IgD-negative memory B cell (primary cell): Measurements from ENCODE around the gene FBXO30. TPM values are rescaled to one million over a fixed set of nuclear protein-coding genes. Genes with fewer than 3 reads are reported as not detected.

ENCODE experiments used
- H3K27ac Mint-ChIP-seq, 3 donors: one replicate each; pipeline ENCODE4 v1.8.0; 2020 to 2022; ENCODE audit warnings: mild to moderate bottlenecking in 3 of 3, mixed read lengths in 3 of 3, moderate library complexity in 1 of 3
- H3K27me3 Mint-ChIP-seq: one replicate; pipeline ENCODE4 v1.8.0; 2021; ENCODE audit warnings: mixed read lengths
- H3K36me3 Mint-ChIP-seq: one replicate; pipeline ENCODE4 v1.8.0; 2020; ENCODE audit warnings: mild to moderate bottlenecking, mixed read lengths
- H3K4me1 Mint-ChIP-seq, 3 donors: one replicate each; pipeline ENCODE4 v1.8.0; 2020 to 2022; ENCODE audit warnings: mixed read lengths in 3 of 3, mild to moderate bottlenecking in 1 of 3
- H3K4me3 Mint-ChIP-seq, 4 donors: one replicate each; pipeline ENCODE4 v1.8.0; 2020 to 2022; ENCODE audit warnings: mild to moderate bottlenecking in 4 of 4, mixed read lengths in 4 of 4, moderate library complexity in 3 of 4
- H3K9me3 Mint-ChIP-seq, 3 donors: one replicate each; pipeline ENCODE4 v1.8.0; 2020 to 2021; ENCODE audit warnings: mixed read lengths in 3 of 3, mild to moderate bottlenecking in 1 of 3
- polyA plus RNA-seq: library from polyadenylated mRNA; unstranded; fragments of 300-500 nt; fragmentation: Illumina TruSeq; gene quantifications from one replicate; pipeline ENCODE4 v1.2.3, GENCODE V29; 2021

The FBXO30 gene, protein sequence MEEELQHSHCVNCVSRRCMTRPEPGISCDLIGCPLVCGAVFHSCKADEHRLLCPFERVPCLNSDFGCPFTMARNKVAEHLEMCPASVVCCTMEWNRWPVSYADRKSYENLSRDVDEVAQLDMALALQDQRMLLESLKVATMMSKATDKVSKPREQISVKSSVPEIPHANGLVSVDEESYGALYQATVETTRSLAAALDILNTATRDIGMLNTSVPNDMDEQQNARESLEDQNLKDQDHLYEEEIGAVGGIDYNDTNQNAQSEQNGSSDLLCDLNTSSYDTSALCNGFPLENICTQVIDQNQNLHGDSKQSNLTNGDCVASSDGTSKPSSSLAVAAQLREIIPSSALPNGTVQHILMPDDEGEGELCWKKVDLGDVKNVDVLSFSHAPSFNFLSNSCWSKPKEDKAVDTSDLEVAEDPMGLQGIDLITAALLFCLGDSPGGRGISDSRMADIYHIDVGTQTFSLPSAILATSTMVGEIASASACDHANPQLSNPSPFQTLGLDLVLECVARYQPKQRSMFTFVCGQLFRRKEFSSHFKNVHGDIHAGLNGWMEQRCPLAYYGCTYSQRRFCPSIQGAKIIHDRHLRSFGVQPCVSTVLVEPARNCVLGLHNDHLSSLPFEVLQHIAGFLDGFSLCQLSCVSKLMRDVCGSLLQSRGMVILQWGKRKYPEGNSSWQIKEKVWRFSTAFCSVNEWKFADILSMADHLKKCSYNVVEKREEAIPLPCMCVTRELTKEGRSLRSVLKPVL
- polyA plus RNA-seq, result 0.73 TPM

GRCh38 chr6:145814501-145815308 lies at the start of gene FBXO30:
FBXO30 (minus strand) TSS chr6:145814795; CDS start chr6:145806405, 8,390 bp downstream.
- Mint-ChIP-seq H3K4me1 (peaks cover 18 to 37% (median 27%) of the 10 kb centered on the region in 3 donors), H3K36me3 (no peaks in the 10 kb centered on the region), H3K9me3 (no peaks in the 10 kb centered on the region), H3K4me3 (peak within 1 kb of the TSS; percentile 95 to 98 (median 98)), H3K27me3 (peaks cover 1% of the 10 kb centered on the region), H3K27ac (peak within 1 kb of the TSS; percentile 93 to 97 (median 97))

DNA sequence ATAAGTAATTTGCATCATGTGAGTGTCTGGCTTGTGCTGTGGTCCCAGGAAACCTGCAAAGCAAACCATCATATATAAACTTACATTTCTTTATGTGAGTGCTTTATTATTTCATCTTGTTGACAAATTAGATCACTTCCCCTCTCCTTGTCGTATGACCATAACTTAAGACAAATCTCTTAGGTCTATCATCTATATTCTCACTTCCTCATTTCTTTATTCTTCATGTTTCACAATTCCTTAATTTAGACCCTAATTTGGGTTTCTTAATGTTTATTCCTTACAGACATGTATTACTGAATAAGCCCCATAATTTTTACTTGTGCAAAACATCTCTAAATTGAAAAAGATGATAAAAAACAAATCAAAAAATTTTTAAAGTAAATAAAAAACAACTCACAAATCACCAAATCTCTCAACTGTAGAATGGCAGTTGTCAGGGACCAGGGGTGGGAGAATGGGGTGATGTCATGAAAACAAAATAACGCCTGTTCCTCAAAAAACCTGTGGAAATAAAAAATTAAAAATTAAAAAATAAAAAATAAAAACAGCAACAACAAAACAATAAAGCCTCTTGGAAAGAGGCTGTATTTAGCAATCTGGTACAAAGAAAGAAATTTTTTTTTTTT lies 49.5 kb upstream of the FBXO30 start:
- no peaks in the 10 kb centered on the region for H3K36me3 Mint-ChIP-seq
- H3K27ac Mint-ChIP-seq, result peak overlapping the region; percentile 37 to 90 (median 83)
- H3K9me3 Mint-ChIP-seq, result peaks cover 0 to 9% (median 1%) of the 10 kb centered on the region in 3 donors
- no peaks in the 10 kb centered on the region for H3K27me3 Mint-ChIP-seq
- H3K4me3 Mint-ChIP-seq, result peak overlapping the region in 3 of 4 donors; percentile 3 to 80 (median 13)
- peaks cover 40 to 52% (median 50%) of the 10 kb centered on the region in 3 donors for H3K4me1 Mint-ChIP-seq

DNA sequence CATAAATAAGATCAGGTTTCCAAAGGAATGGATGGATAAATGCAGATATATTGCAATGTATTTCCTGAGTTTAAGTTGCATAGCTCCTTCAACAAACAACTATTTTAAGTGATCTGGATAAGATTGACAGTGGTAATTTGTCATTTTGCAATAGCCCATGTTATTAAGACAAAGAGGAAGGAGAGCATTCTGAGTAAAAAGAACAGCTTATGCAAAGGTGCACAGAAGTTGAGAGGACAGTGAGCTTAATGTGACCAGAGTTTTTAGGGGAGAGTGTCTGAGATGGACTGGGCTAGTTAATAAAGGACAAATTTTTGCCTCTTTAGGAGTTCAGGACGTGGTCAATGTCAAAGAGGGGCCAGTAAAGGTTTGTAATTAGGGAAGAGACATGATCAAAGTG lies 48.8 kb upstream of the FBXO30 start:
- H3K4me1 Mint-ChIP-seq, result peaks cover 40 to 50% (median 48%) of the 10 kb centered on the region in 3 donors
- H3K4me3 Mint-ChIP-seq, result peak overlapping the region in 1 of 4 donors; percentile 67
- peaks cover 0 to 9% (median 1%) of the 10 kb centered on the region in 3 donors for H3K9me3 Mint-ChIP-seq
- H3K36me3 Mint-ChIP-seq, result peaks cover 2% of the 10 kb centered on the region
- peak overlapping the region; percentile 37 to 90 (median 83) for H3K27ac Mint-ChIP-seq
- H3K27me3 Mint-ChIP-seq, result no peaks in the 10 kb centered on the region

DNA sequence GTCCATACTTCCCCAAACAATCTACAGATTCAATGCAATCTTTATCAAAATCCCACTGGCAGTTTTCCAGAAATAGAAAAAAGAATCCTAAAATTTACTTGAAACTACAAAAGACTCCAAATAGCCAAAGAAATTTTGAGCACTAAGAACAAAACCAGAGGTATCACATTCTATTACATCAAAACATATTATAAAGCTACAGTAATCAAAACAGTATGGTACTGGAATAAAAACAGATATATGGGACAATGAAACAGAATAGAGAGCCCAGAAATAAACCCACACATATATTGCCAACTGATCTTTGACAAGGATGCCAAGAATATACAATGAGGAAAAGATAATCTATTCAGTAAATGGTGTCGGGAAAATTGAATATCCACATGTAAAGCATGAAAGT lies 46.0 kb upstream of the FBXO30 start:
- no peaks in the 10 kb centered on the region for H3K27me3 Mint-ChIP-seq
- peaks cover 6% of the 10 kb centered on the region for H3K36me3 Mint-ChIP-seq
- H3K4me1 Mint-ChIP-seq, result peaks cover 22 to 24% (median 24%) of the 10 kb centered on the region in 3 donors
- peaks cover 0 to 9% (median 1%) of the 10 kb centered on the region in 3 donors for H3K9me3 Mint-ChIP-seq
- H3K4me3 Mint-ChIP-seq, result no peak overlapping the region
- no peak overlapping the region for H3K27ac Mint-ChIP-seq

DNA sequence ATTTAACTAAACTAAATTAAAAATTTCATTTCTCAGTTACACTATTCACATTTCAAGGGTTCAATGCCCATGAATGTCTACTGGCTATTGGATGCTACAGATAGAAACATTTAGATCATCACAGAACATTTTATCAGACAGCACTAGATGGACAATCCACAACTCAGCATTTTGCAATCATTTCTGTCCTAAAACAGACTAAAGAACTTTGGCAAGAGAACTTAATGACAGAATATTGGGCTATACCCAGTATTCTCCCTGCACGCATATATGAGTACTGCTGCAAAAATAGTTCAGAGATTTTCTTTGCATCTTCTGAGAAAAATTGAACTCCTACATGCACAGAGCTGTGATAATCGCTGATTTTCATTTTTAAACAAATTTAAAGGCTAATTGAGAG lies 36.1 kb upstream of the FBXO30 start:
- H3K9me3 Mint-ChIP-seq, result peaks cover 0 to 1% (median 0%) of the 10 kb centered on the region in 3 donors
- no peak overlapping the region for H3K4me3 Mint-ChIP-seq
- no peaks in the 10 kb centered on the region for H3K27me3 Mint-ChIP-seq
- H3K36me3 Mint-ChIP-seq, result peaks cover 1% of the 10 kb centered on the region
- H3K4me1 Mint-ChIP-seq, result peaks cover 0 to 5% (median 0%) of the 10 kb centered on the region in 3 donors
- no peak overlapping the region for H3K27ac Mint-ChIP-seq

GRCh38 chr6:145848541-145848940 lies 33.9 kb upstream of the FBXO30 start:
- Mint-ChIP-seq H3K4me1 (peaks cover 0 to 5% (median 0%) of the 10 kb centered on the region in 3 donors), H3K9me3 (peaks cover 0 to 1% (median 0%) of the 10 kb centered on the region in 3 donors), H3K4me3 (no peak overlapping the region), H3K27ac (no peak overlapping the region), H3K27me3 (no peaks in the 10 kb centered on the region), H3K36me3 (peaks cover 1% of the 10 kb centered on the region)

GRCh38 chr6:145845557-145845956 lies 31.0 kb upstream of the FBXO30 start:
- Mint-ChIP-seq H3K9me3 (peaks cover 0 to 1% (median 0%) of the 10 kb centered on the region in 3 donors), H3K27me3 (no peaks in the 10 kb centered on the region), H3K36me3 (peaks cover 2% of the 10 kb centered on the region), H3K4me1 (peaks cover 0 to 5% (median 0%) of the 10 kb centered on the region in 3 donors), H3K27ac (no peak overlapping the region), H3K4me3 (no peak overlapping the region)

DNA sequence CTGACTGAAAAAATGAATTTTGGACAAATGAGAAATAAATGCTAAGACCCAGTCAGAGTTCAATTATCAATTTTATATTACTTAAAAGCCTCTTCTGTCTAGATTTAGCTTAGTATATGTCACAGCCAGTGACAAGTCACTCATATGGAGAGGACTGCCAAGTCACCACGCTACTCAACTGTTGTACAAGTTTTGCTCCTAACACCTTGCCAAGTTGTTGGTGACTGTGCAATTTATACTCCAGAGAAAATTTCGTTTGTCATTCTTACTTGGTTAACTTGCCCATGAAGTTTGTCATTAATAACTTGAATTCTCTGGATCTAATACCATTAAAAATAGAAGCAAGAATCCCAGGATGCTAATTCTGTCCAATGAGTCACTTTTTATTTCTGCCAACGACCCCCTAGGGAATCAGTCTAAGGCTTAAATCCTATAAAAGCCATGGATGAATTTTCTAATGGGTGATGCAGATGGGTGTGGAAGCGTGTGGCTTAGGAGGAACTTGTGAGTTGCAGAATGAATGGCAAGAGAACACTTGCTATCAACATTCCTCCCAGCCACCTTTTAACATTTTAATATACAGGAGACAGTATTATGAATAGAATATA lies 30.4 kb upstream of the FBXO30 start:
- H3K4me1 Mint-ChIP-seq, result peaks cover 0 to 2% (median 0%) of the 10 kb centered on the region in 3 donors
- no peaks in the 10 kb centered on the region for H3K27me3 Mint-ChIP-seq
- peaks cover 2% of the 10 kb centered on the region for H3K36me3 Mint-ChIP-seq
- H3K27ac Mint-ChIP-seq, result no peak overlapping the region
- peaks cover 0 to 1% (median 0%) of the 10 kb centered on the region in 3 donors for H3K9me3 Mint-ChIP-seq
- no peak overlapping the region for H3K4me3 Mint-ChIP-seq

GRCh38 chr6:145842693-145843546 lies 28.3 kb upstream of the FBXO30 start:
- Mint-ChIP-seq H3K36me3 (peaks cover 5% of the 10 kb centered on the region), H3K27me3 (no peaks in the 10 kb centered on the region), H3K4me3 (no peak overlapping the region), H3K9me3 (peaks cover 0 to 1% (median 0%) of the 10 kb centered on the region in 3 donors), H3K27ac (no peak overlapping the region), H3K4me1 (no peaks in the 10 kb centered on the region)

GRCh38 chr6:145841668-145842067 lies 27.1 kb upstream of the FBXO30 start:
- no peaks in the 10 kb centered on the region for H3K27me3 Mint-ChIP-seq
- peaks cover 5% of the 10 kb centered on the region for H3K36me3 Mint-ChIP-seq
- no peaks in the 10 kb centered on the region for H3K4me1 Mint-ChIP-seq
- no peak overlapping the region for H3K4me3 Mint-ChIP-seq
- H3K9me3 Mint-ChIP-seq, result no peaks in the 10 kb centered on the region
- H3K27ac Mint-ChIP-seq, result no peak overlapping the region

- Mint-ChIP-seq H3K9me3 (no peaks in the 10 kb centered on the region), H3K27ac (no peak overlapping the region), H3K4me1 (peaks cover 0 to 2% (median 0%) of the 10 kb centered on the region in 3 donors), H3K4me3 (no peak overlapping the region), H3K36me3 (peaks cover 5% of the 10 kb centered on the region), H3K27me3 (no peaks in the 10 kb centered on the region)
These were observed 25.1 kb upstream of the FBXO30 start for GRCh38 chr6:145839653-145840052.

GRCh38 chr6:145838305-145838704 lies 23.7 kb upstream of the FBXO30 start:
- no peaks in the 10 kb centered on the region for H3K27me3 Mint-ChIP-seq
- no peak overlapping the region for H3K4me3 Mint-ChIP-seq
- no peak overlapping the region for H3K27ac Mint-ChIP-seq
- no peaks in the 10 kb centered on the region for H3K9me3 Mint-ChIP-seq
- H3K36me3 Mint-ChIP-seq, result peaks cover 7% of the 10 kb centered on the region
- H3K4me1 Mint-ChIP-seq, result peaks cover 0 to 2% (median 0%) of the 10 kb centered on the region in 3 donors

GRCh38 chr6:145836772-145837171 lies 22.2 kb upstream of the FBXO30 start:
- no peaks in the 10 kb centered on the region for H3K27me3 Mint-ChIP-seq
- no peak overlapping the region for H3K4me3 Mint-ChIP-seq
- no peak overlapping the region for H3K27ac Mint-ChIP-seq
- H3K36me3 Mint-ChIP-seq, result peaks cover 7% of the 10 kb centered on the region
- peaks cover 0 to 2% (median 0%) of the 10 kb centered on the region in 3 donors for H3K4me1 Mint-ChIP-seq
- H3K9me3 Mint-ChIP-seq, result no peaks in the 10 kb centered on the region
